ENCODE results near the gene TRIM26.

GRCh38 chr6:30171677-30172471, 41.3 kb downstream of the TRIM26 start:
- TF ChIP-seq, protein P1, sequence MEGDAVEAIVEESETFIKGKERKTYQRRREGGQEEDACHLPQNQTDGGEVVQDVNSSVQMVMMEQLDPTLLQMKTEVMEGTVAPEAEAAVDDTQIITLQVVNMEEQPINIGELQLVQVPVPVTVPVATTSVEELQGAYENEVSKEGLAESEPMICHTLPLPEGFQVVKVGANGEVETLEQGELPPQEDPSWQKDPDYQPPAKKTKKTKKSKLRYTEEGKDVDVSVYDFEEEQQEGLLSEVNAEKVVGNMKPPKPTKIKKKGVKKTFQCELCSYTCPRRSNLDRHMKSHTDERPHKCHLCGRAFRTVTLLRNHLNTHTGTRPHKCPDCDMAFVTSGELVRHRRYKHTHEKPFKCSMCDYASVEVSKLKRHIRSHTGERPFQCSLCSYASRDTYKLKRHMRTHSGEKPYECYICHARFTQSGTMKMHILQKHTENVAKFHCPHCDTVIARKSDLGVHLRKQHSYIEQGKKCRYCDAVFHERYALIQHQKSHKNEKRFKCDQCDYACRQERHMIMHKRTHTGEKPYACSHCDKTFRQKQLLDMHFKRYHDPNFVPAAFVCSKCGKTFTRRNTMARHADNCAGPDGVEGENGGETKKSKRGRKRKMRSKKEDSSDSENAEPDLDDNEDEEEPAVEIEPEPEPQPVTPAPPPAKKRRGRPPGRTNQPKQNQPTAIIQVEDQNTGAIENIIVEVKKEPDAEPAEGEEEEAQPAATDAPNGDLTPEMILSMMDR (IDR thresholded peaks at IDR 0.05): no peak
- no peak for TF ChIP-seq POLR2A (IDR thresholded peaks at IDR 0.05)
